CD14-positive monocyte (primary cell): ENCODE data around the gene CIB4. TPM values are rescaled to one million over a fixed set of nuclear protein-coding genes. Genes with fewer than 3 reads are reported as not detected.

ENCODE experiments used
- DNase-seq, 3 donors: peaks; one replicate each; pipeline ENCODE4 v3.0.0-alpha.2; 2011 to 2022
- H2AFZ ChIP-seq: 2 replicates; pipeline ENCODE4 v1.6.0; 2012; ENCODE audit warnings: mild to moderate bottlenecking, low read depth, low read length, inconsistent platforms; ENCODE audit not compliant: insufficient read depth, poor library complexity, severe bottlenecking
- H3K27ac ChIP-seq, 2 donors: 1 replicate in 1 of 2; 2 replicates in 1 of 2; pipeline ENCODE4 v1.5.1; 2012 to 2013; ENCODE audit warnings: low read length in 2 of 2, control low read depth in 1 of 2, inconsistent platforms in 1 of 2, low read depth in 1 of 2, mild to moderate bottlenecking in 1 of 2
- H3K27me3 ChIP-seq, 2 donors: one replicate each; pipeline versions ENCODE4 v1.6.0 to v1.6.1; 2011 to 2013; ENCODE audit warnings: low read length in 2 of 2; ENCODE audit not compliant: control insufficient read depth in 2 of 2, insufficient read depth in 2 of 2
- H3K36me3 ChIP-seq, 2 donors: replicated peaks in 1 of 2; 1 replicate in 1 of 2; 2 replicates in 1 of 2; pipeline versions ENCODE4 v1.5.1 to v1.6.1; 2012 to 2013; ENCODE audit warnings: low read length in 2 of 2, control low read depth in 1 of 2, inconsistent platforms in 1 of 2, mild to moderate bottlenecking in 1 of 2; ENCODE audit not compliant: insufficient read depth in 2 of 2, control insufficient read depth in 1 of 2
- H3K4me1 ChIP-seq, 2 donors: 1 replicate in 1 of 2; 2 replicates in 1 of 2; pipeline versions ENCODE4 v1.5.1 to v1.6.1; 2012 to 2013; ENCODE audit warnings: low read length in 2 of 2, control low read depth in 1 of 2, inconsistent platforms in 1 of 2, mild to moderate bottlenecking in 1 of 2, moderate library complexity in 1 of 2; ENCODE audit not compliant: insufficient read depth in 2 of 2, control insufficient read depth in 1 of 2
- H3K4me2 ChIP-seq: replicated peaks from 2 replicates; pipeline ENCODE3; 2012; ENCODE audit warnings: low read length, moderate library complexity, mild to moderate bottlenecking; ENCODE audit not compliant: poor library complexity, severe bottlenecking; ENCODE audit errors: extremely low read depth
- H3K4me3 ChIP-seq, 3 experiments: fragments of 200-600 bp in 1 of 3; sonication (generic) in 1 of 3; replicated peaks in 1 of 3; 1 replicate in 2 of 3; 2 replicates in 1 of 3; pipeline ENCODE4 v1.5.1; 2011 to 2013; ENCODE audit warnings: low read length in 3 of 3, mild to moderate bottlenecking in 3 of 3, control low read depth in 2 of 3, low read depth in 2 of 3, inconsistent platforms in 1 of 3, moderate library complexity in 1 of 3
- H3K79me2 ChIP-seq: 2 replicates; pipeline ENCODE4 v1.6.0; 2012; ENCODE audit warnings: mild to moderate bottlenecking, control low read depth, inconsistent platforms, low read length, moderate library complexity; ENCODE audit not compliant: insufficient read depth
- H3K9ac ChIP-seq: 2 replicates; pipeline ENCODE4 v1.6.0; 2017; ENCODE audit warnings: low read length, mild to moderate bottlenecking; ENCODE audit not compliant: insufficient read depth, poor library complexity, severe bottlenecking
- H3K9me3 ChIP-seq, 2 donors: replicated peaks in 1 of 2; 1 replicate in 1 of 2; 2 replicates in 1 of 2; pipeline versions ENCODE4 v1.5.1 to v1.6.1; 2012 to 2013; ENCODE audit warnings: low read length in 2 of 2, control low read depth in 1 of 2; ENCODE audit not compliant: control insufficient read depth in 1 of 2, insufficient read depth in 1 of 2
- H4K20me1 ChIP-seq: 2 replicates; pipeline ENCODE4 v1.6.0; 2012; ENCODE audit warnings: mild to moderate bottlenecking, low read length, control low read depth, moderate library complexity; ENCODE audit not compliant: insufficient read depth
- H3K27ac Mint-ChIP-seq, 7 donors: one replicate each; pipeline ENCODE4 v1.8.0; 2020; ENCODE audit warnings: mild to moderate bottlenecking in 7 of 7, mixed read lengths in 7 of 7, moderate library complexity in 6 of 7, inconsistent platforms in 2 of 7
- H3K27me3 Mint-ChIP-seq, 3 donors: one replicate each; pipeline ENCODE4 v1.8.0; 2021 to 2022; ENCODE audit warnings: low read depth in 3 of 3, mild to moderate bottlenecking in 3 of 3, mixed read lengths in 3 of 3, moderate library complexity in 3 of 3, inconsistent platforms in 1 of 3
- H3K36me3 Mint-ChIP-seq, 2 donors: one replicate each; pipeline ENCODE4 v1.8.0; 2020; ENCODE audit warnings: mixed read lengths in 2 of 2, inconsistent platforms in 1 of 2, mild to moderate bottlenecking in 1 of 2
- H3K4me1 Mint-ChIP-seq: one replicate; pipeline ENCODE4 v1.8.0; 2020; ENCODE audit warnings: mild to moderate bottlenecking, mixed read lengths
- H3K4me3 Mint-ChIP-seq, 2 donors: one replicate each; pipeline ENCODE4 v1.8.0; 2020; ENCODE audit warnings: mild to moderate bottlenecking in 2 of 2, mixed read lengths in 2 of 2, moderate library complexity in 1 of 2
- H3K9me3 Mint-ChIP-seq, 7 donors: one replicate each; pipeline ENCODE4 v1.8.0; 2020 to 2022; ENCODE audit warnings: mixed read lengths in 7 of 7, mild to moderate bottlenecking in 6 of 7, moderate library complexity in 6 of 7, inconsistent platforms in 2 of 7
- WGBS: methylation state at CpG from one replicate; pipeline ENCODE4 v1.1.5; 2013; ENCODE audit warnings: missing lambda C conversion rate; ENCODE audit not compliant: insufficient coverage; 5-methylcytosine and 5-hydroxymethylcytosine counted together
- intact Hi-C, 2 donors: fragments of 100-400 bp; cut with micrococcal nuclease; formaldehyde crosslinking; loops; one replicate each; pipeline versions ENCODE4 v1.15.0 to v1.15.1; 2023
- polyA plus RNA-seq, 3 donors: library from polyadenylated mRNA; depleted of rRNA in 1 of 3; unstranded in 2 of 3; stranded (reverse) in 1 of 3; fragments of 300-500 nt in 2 of 3; fragments of >200 nt in 1 of 3; fragmentation: Illumina TruSeq in 2 of 3; gene quantifications; 1 replicate in 2 of 3; 2 replicates in 1 of 3; pipeline ENCODE4 v1.2.3, GENCODE V29; 2012 to 2021
- TF ChIP-seq, protein P1 (sequence below): fragments of 200-600 bp; IDR thresholded peaks from one replicate; pipeline ENCODE4 v1.8.0; 2022; ENCODE audit warnings: antibody characterized with exemption, mild to moderate bottlenecking

Gene CIB4
- polyA plus RNA-seq, 3 donors: not detected

DNA sequence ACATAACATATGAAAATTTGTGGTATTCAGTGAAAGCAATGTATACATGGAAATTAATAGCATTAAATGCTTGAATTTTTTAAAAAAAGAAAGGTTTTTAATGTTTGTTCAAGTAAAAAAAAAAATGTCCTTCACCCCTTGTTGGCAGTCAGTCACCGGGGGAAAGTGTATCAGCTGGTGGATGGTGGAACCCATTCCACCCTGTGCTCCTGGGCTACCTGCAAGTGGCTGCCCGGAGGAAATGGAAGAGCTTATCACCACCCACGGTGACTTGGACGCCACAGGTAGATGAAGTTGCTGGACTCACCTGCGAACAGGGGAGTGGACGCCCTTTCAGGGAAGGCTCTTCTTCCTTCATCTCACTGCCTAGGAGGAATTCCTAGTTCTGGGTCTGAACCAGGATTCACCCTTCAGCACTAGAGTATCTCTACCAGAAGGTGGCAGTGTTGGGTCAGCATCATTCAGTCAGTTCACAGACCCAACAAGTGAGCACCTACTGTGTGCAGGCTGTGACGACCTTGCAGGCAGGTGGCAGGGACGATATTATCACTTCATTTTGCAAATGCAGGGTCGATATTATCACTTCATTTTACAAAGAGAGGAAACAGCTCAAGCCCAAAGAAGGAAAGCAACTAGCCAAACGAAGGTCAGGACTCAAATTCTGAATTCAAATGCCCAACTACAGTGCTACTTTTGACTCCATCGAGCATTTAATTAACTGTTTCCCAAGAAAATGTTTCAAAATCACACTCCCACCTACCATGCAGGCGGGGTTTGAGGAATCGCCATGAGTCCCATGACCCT, 35.8 kb downstream of the CIB4 start:
- peak; percentile 29 to 56 (median 39) for DNase-seq
- no peak overlapping the region for H3K4me3 ChIP-seq
- Mint-ChIP-seq H3K4me3 (peak overlapping the region in 1 of 2 donors; percentile 28), H3K36me3 (no peaks in the 10 kb centered on the region), H3K27me3 (peaks cover 7 to 26% (median 14%) of the 10 kb centered on the region in 3 donors), H3K27ac (peak overlapping the region in 1 of 7 donors; percentile 31), H3K4me1 (no peaks in the 10 kb centered on the region), H3K9me3 (peaks cover 0 to 6% (median 1%) of the 10 kb centered on the region in 7 donors)
- intact Hi-C loops: loop anchor here (1.0 to 2.0 kb wide), 2 partner anchors 139 to 140 kb away; no protein-coding TSS in a partner anchor
- H3K4me1 ChIP-seq: no peaks in the 10 kb centered on the region
- H3K9ac ChIP-seq: no peak overlapping the region
- no peaks in the 10 kb centered on the region for H4K20me1 ChIP-seq
- H3K27me3 ChIP-seq: no peaks in the 10 kb centered on the region
- H3K4me2 ChIP-seq: no peak overlapping the region
- H3K79me2 ChIP-seq: no peaks in the 10 kb centered on the region
- TF ChIP-seq, protein P1, sequence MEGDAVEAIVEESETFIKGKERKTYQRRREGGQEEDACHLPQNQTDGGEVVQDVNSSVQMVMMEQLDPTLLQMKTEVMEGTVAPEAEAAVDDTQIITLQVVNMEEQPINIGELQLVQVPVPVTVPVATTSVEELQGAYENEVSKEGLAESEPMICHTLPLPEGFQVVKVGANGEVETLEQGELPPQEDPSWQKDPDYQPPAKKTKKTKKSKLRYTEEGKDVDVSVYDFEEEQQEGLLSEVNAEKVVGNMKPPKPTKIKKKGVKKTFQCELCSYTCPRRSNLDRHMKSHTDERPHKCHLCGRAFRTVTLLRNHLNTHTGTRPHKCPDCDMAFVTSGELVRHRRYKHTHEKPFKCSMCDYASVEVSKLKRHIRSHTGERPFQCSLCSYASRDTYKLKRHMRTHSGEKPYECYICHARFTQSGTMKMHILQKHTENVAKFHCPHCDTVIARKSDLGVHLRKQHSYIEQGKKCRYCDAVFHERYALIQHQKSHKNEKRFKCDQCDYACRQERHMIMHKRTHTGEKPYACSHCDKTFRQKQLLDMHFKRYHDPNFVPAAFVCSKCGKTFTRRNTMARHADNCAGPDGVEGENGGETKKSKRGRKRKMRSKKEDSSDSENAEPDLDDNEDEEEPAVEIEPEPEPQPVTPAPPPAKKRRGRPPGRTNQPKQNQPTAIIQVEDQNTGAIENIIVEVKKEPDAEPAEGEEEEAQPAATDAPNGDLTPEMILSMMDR: peak; percentile 90
- H2AFZ ChIP-seq: no peak overlapping the region
- H3K9me3 ChIP-seq: no peaks in the 10 kb centered on the region
- WGBS: 36% methylated on average over 7 of the region's 13 CpGs
- no peak overlapping the region for H3K27ac ChIP-seq
- no peaks in the 10 kb centered on the region for H3K36me3 ChIP-seq

DNA sequence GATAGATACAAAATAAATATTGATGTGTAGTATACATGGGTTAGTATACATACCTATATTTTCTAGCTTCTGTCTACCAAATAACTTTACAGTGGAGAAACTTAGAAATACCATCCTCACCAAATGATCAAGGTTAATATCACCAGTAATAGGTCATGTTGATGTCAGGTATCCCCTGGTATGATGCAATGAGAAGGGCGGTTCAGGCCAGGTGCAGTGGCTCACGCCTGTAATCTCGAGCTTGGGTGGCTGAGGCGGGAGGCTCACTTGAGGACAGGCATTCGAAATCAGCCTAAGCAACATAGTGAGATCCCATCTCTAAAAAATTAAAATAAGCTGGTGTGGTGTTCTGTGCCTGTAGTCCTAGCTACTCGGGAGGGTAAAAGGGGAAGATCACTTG, 38.6 kb downstream of the CIB4 start:
- H3K4me3 ChIP-seq: no peak overlapping the region
- no peaks in the 10 kb centered on the region for H4K20me1 ChIP-seq
- no peaks in the 10 kb centered on the region for H3K79me2 ChIP-seq
- Mint-ChIP-seq H3K9me3 (peaks cover 0 to 5% (median 1%) of the 10 kb centered on the region in 7 donors), H3K4me1 (peaks cover 4% of the 10 kb centered on the region), H3K36me3 (no peaks in the 10 kb centered on the region), H3K4me3 (no peak overlapping the region), H3K27me3 (peaks cover 7 to 24% (median 16%) of the 10 kb centered on the region in 3 donors), H3K27ac (no peak overlapping the region)
- no peaks in the 10 kb centered on the region for H3K27me3 ChIP-seq
- H3K4me1 ChIP-seq: no peaks in the 10 kb centered on the region
- H3K36me3 ChIP-seq: no peaks in the 10 kb centered on the region
- no peaks in the 10 kb centered on the region for H3K9me3 ChIP-seq
- no peak for DNase-seq
- TF ChIP-seq, protein P1: no peak
- WGBS: no CpG with 5 or more reads among the region's 6 CpGs
- no peak overlapping the region for H3K4me2 ChIP-seq
- H3K27ac ChIP-seq: no peak overlapping the region
- no peak overlapping the region for H3K9ac ChIP-seq
- no peak overlapping the region for H2AFZ ChIP-seq
- intact Hi-C loops: no loop called here
